Panc1 (cell line): ENCODE data around the gene SREBF2. TPM values are rescaled to one million over a fixed set of nuclear protein-coding genes. Genes with fewer than 3 reads are reported as not detected.

ENCODE experiments used
- ATAC-seq: fragments of 200-7000 bp; cut with Tn5 transposase; 2 replicates; pipeline ENCODE4 v1.9.1; 2020; ENCODE audit warnings: mild to moderate bottlenecking, moderate library complexity
- BruUV-seq: library from RNA; stranded (reverse); fragments of 400-500 nt; replicated peaks from 2 replicates; lab custom pipeline; 2021; lab: Mats Ljungman, UMichigan
- CTCF ChIA-PET: fragments of 300-600 bp; sonication (Branson Sonifier 250); formaldehyde crosslinking; loops from one replicate; lab custom pipeline; 2022; ENCODE audit warnings: antibody characterized with exemption; lab: Charles Lee
- POLR2A ChIA-PET: fragments of 300-600 bp; sonication (Branson Sonifier 250); formaldehyde crosslinking; loops from one replicate; lab custom pipeline; 2022; ENCODE audit warnings: antibody characterized with exemption; lab: Charles Lee
- DNase-seq: peaks from one replicate; pipeline ENCODE4 v3.0.0-alpha.2; 2010; ENCODE audit warnings: low read depth, low spot score
- H3K27ac ChIP-seq: 2 replicates; pipeline ENCODE4 v1.5.1; 2011; ENCODE audit warnings: mild to moderate bottlenecking, low read length, inconsistent platforms
- H3K27me3 ChIP-seq: fragments of 200-500 bp; sonication (Bioruptor generic); 2 replicates; pipeline ENCODE4 v1.6.0; 2014; ENCODE audit warnings: low read length, inconsistent platforms; ENCODE audit not compliant: control insufficient read depth, insufficient read depth
- H3K36me3 ChIP-seq: fragments of 200-500 bp; sonication (Bioruptor generic); 2 replicates; pipeline ENCODE4 v1.5.1; 2014; ENCODE audit warnings: inconsistent platforms, mild to moderate bottlenecking, low read length, moderate library complexity; ENCODE audit not compliant: control insufficient read depth, insufficient read depth
- H3K4me1 ChIP-seq: 2 replicates; pipeline ENCODE4 v1.5.1; 2011; ENCODE audit warnings: inconsistent platforms, mild to moderate bottlenecking, low read length, moderate library complexity; ENCODE audit not compliant: control insufficient read depth, insufficient read depth
- H3K4me3 ChIP-seq, 2 experiments: 2 replicates each; pipeline ENCODE4 v1.5.1; 2011 to 2012; ENCODE audit warnings: low read depth in 2 of 2, low read length in 2 of 2, mild to moderate bottlenecking in 2 of 2, inconsistent platforms in 1 of 2, moderate library complexity in 1 of 2
- H3K9me3 ChIP-seq: fragments of 200-500 bp; sonication (Bioruptor generic); 2 replicates; pipeline ENCODE4 v1.5.1; 2014; ENCODE audit warnings: low read depth, mild to moderate bottlenecking, inconsistent platforms, low read length, moderate library complexity; ENCODE audit not compliant: control insufficient read depth, insufficient read depth
- POLR2AphosphoS5 ChIP-seq: IDR thresholded peaks from 2 replicates; pipeline ENCODE4 v1.6.1; 2012; ENCODE audit warnings: mild to moderate bottlenecking, low read depth, low read length, moderate library complexity
- SIN3A ChIP-seq: IDR thresholded peaks from 2 replicates; pipeline ENCODE4 v1.6.1; 2012; ENCODE audit warnings: low read depth, mild to moderate bottlenecking, low read length, moderate library complexity, borderline replicate concordance; ENCODE audit not compliant: insufficient read depth
- TCF7L2 ChIP-seq: IDR thresholded peaks from 2 replicates; pipeline ENCODE4 v1.6.1; 2011; ENCODE audit warnings: mild to moderate bottlenecking, low read depth, low read length, inconsistent platforms
- in situ Hi-C: cut with HindIII; loops from 2 replicates; pipeline ENCODE4 v1.10.0; 2016; ENCODE audit warnings: low sequenced_read_pairs, low pct_unique_long_range_greater_than_20kb
- intact Hi-C: fragments of 100-400 bp; cut with micrococcal nuclease; formaldehyde crosslinking; loops from one replicate; pipeline ENCODE4 v1.10.0; 2022; ENCODE audit not compliant: unreplicated experiment
- total RNA-seq: library from RNA; stranded (reverse); gene quantifications from one replicate; pipeline ENCODE4 v1.2.1, GENCODE V29; 2021; ENCODE audit not compliant: unreplicated experiment
- TF ChIP-seq, protein P1 (sequence below), 2 experiments: IDR thresholded peaks; 2 replicates each; pipeline ENCODE4 v1.6.1; 2011 to 2012; ENCODE audit warnings: low read depth in 2 of 2, control low read depth in 1 of 2, low read length in 1 of 2, mild to moderate bottlenecking in 1 of 2, moderate library complexity in 1 of 2; ENCODE audit not compliant: insufficient read depth in 1 of 2
- TF ChIP-seq, protein P2 (sequence below): fragments of 450-650 bp; IDR thresholded peaks from 2 replicates; pipeline ENCODE4 v1.5.1; 2017; ENCODE audit warnings: mild to moderate bottlenecking

The SREBF2 gene
- total RNA-seq, 1 experiment from 2014 or later: 73.0 TPM

DNA sequence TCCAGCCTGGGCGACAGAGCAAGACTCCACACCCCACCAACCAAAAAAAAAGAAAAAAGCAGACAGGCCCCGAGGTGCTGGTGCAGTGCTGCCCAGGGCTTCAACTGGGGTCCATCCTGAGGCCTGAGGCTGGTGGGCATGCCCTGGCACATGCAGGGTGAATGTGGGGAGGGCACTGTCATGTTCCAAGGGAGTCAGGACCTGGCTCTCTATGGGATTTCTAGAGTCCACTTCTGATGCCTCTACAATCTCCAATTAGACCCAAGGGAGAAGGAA lies 103.9 kb downstream of the SREBF2 start:
- H3K27me3 ChIP-seq: no peaks in the 10 kb centered on the region
- ChIA-PET POLR2A (no interaction called here), CTCF (no interaction called here)
- no peaks in the 10 kb centered on the region for H3K36me3 ChIP-seq
- no peaks in the 10 kb centered on the region for H3K9me3 ChIP-seq
- in situ Hi-C loops (no loop called here), intact Hi-C loops (no loop called here)
- no peak for TF ChIP-seq POLR2AphosphoS5
- no peak for TF ChIP-seq SIN3A
- no peak for TF ChIP-seq TCF7L2
- TF ChIP-seq, protein P1, sequence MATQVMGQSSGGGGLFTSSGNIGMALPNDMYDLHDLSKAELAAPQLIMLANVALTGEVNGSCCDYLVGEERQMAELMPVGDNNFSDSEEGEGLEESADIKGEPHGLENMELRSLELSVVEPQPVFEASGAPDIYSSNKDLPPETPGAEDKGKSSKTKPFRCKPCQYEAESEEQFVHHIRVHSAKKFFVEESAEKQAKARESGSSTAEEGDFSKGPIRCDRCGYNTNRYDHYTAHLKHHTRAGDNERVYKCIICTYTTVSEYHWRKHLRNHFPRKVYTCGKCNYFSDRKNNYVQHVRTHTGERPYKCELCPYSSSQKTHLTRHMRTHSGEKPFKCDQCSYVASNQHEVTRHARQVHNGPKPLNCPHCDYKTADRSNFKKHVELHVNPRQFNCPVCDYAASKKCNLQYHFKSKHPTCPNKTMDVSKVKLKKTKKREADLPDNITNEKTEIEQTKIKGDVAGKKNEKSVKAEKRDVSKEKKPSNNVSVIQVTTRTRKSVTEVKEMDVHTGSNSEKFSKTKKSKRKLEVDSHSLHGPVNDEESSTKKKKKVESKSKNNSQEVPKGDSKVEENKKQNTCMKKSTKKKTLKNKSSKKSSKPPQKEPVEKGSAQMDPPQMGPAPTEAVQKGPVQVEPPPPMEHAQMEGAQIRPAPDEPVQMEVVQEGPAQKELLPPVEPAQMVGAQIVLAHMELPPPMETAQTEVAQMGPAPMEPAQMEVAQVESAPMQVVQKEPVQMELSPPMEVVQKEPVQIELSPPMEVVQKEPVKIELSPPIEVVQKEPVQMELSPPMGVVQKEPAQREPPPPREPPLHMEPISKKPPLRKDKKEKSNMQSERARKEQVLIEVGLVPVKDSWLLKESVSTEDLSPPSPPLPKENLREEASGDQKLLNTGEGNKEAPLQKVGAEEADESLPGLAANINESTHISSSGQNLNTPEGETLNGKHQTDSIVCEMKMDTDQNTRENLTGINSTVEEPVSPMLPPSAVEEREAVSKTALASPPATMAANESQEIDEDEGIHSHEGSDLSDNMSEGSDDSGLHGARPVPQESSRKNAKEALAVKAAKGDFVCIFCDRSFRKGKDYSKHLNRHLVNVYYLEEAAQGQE (IDR thresholded peaks at IDR 0.05; ENCODE audit: insufficient read depth in 1 of 2, low read depth in 2 of 2, low read length in 1 of 2): no peak
- TF ChIP-seq, protein P2, sequence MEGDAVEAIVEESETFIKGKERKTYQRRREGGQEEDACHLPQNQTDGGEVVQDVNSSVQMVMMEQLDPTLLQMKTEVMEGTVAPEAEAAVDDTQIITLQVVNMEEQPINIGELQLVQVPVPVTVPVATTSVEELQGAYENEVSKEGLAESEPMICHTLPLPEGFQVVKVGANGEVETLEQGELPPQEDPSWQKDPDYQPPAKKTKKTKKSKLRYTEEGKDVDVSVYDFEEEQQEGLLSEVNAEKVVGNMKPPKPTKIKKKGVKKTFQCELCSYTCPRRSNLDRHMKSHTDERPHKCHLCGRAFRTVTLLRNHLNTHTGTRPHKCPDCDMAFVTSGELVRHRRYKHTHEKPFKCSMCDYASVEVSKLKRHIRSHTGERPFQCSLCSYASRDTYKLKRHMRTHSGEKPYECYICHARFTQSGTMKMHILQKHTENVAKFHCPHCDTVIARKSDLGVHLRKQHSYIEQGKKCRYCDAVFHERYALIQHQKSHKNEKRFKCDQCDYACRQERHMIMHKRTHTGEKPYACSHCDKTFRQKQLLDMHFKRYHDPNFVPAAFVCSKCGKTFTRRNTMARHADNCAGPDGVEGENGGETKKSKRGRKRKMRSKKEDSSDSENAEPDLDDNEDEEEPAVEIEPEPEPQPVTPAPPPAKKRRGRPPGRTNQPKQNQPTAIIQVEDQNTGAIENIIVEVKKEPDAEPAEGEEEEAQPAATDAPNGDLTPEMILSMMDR: no peak
- ATAC-seq (no peak), DNase-seq (no peak)
- no peak overlapping the region for H3K4me3 ChIP-seq
- H3K27ac ChIP-seq: no peak overlapping the region
- no TSS peak for BruUV-seq
- H3K4me1 ChIP-seq: no peaks in the 10 kb centered on the region; the same call in 1 of the 2 replicates

DNA sequence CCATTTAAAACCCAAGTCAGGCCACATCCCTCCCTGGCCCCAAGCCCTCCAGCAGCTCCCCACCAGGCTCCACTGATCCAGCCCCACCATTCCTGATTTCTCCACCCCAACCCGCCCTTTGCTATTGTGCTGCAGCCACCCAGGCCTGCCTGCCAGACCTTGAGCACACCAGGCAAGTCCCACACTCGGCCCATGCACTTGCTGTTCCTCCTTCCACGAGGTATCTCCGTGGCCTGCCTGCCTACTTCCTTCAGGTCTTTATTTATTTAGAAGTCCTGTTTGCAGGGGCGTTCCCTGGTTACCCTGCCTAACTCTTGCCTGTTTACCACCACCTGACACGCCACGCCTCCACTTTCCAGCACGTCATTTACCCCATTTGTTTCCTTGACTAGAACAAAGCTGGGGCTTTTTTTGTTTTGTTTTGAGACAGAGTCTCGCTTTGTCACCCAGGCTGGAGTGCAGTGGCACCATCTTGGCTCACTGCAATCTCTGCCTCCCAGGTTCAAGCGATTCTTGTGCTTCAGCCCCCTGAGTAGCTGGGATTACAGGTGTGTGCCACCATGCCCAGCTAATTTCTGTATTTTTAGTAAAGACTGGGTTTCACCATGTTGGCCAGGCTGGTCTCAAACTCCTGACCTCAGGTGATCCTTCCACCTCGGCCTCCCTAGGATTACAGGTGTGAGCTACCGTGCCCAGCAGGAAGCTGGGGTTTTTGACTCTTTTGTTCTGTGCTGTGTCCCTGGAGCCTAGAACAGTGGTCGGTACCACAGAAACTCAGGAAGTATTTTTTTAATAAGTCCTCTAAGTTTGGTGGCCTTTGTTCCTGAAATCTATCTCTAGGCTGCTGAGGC lies 107.3 kb downstream of the SREBF2 start:
- intact Hi-C loops (loop anchor here (5.0 kb wide), 1 partner anchor 243 kb away; the partner anchor contains the start of gene MEI1), in situ Hi-C loops (no loop called here)
- Histone ChIP-seq H3K36me3 (peaks cover 7% of the 10 kb centered on the region), H3K4me3 (no peak overlapping the region), H3K4me1 (no peaks in the 10 kb centered on the region; the same call in none of the 2 replicates), H3K27ac (no peak overlapping the region), H3K27me3 (no peaks in the 10 kb centered on the region), H3K9me3 (no peaks in the 10 kb centered on the region)
- ChIA-PET CTCF (interaction anchor here (0.6 to 1.8 kb wide), 5 partner anchors 14 to 357 kb away, joined by 4 to 13 read pairs (median 8); no protein-coding TSS in a partner anchor), POLR2A (no interaction called here)
- BruUV-seq: no TSS peak
- TF ChIP-seq POLR2AphosphoS5 (no peak), TCF7L2 (no peak)
- no peak for DNase-seq
- peak; percentile 76 for ATAC-seq
